Activated naive CD8-positive, alpha-beta T cell (primary cell): Measurements from ENCODE around the gene STAB1.

ENCODE experiments used
- H3K27ac Mint-ChIP-seq: one replicate; pipeline ENCODE4 v1.8.0; 2021; ENCODE audit warnings: mixed read lengths
- H3K27me3 Mint-ChIP-seq: one replicate; pipeline ENCODE4 v1.8.0; 2021; ENCODE audit warnings: mixed read lengths
- H3K36me3 Mint-ChIP-seq: one replicate; pipeline ENCODE4 v1.8.0; 2021; ENCODE audit warnings: mixed read lengths
- H3K4me1 Mint-ChIP-seq: one replicate; pipeline ENCODE4 v1.8.0; 2021; ENCODE audit warnings: low read depth, mixed read lengths
- H3K4me3 Mint-ChIP-seq: one replicate; pipeline ENCODE4 v1.8.0; 2021; ENCODE audit warnings: mild to moderate bottlenecking, mixed read lengths
- H3K9me3 Mint-ChIP-seq: one replicate; pipeline ENCODE4 v1.8.0; 2021; ENCODE audit warnings: low read depth, mixed read lengths

The STAB1 gene, protein sequence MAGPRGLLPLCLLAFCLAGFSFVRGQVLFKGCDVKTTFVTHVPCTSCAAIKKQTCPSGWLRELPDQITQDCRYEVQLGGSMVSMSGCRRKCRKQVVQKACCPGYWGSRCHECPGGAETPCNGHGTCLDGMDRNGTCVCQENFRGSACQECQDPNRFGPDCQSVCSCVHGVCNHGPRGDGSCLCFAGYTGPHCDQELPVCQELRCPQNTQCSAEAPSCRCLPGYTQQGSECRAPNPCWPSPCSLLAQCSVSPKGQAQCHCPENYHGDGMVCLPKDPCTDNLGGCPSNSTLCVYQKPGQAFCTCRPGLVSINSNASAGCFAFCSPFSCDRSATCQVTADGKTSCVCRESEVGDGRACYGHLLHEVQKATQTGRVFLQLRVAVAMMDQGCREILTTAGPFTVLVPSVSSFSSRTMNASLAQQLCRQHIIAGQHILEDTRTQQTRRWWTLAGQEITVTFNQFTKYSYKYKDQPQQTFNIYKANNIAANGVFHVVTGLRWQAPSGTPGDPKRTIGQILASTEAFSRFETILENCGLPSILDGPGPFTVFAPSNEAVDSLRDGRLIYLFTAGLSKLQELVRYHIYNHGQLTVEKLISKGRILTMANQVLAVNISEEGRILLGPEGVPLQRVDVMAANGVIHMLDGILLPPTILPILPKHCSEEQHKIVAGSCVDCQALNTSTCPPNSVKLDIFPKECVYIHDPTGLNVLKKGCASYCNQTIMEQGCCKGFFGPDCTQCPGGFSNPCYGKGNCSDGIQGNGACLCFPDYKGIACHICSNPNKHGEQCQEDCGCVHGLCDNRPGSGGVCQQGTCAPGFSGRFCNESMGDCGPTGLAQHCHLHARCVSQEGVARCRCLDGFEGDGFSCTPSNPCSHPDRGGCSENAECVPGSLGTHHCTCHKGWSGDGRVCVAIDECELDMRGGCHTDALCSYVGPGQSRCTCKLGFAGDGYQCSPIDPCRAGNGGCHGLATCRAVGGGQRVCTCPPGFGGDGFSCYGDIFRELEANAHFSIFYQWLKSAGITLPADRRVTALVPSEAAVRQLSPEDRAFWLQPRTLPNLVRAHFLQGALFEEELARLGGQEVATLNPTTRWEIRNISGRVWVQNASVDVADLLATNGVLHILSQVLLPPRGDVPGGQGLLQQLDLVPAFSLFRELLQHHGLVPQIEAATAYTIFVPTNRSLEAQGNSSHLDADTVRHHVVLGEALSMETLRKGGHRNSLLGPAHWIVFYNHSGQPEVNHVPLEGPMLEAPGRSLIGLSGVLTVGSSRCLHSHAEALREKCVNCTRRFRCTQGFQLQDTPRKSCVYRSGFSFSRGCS (N-terminal part only)

DNA sequence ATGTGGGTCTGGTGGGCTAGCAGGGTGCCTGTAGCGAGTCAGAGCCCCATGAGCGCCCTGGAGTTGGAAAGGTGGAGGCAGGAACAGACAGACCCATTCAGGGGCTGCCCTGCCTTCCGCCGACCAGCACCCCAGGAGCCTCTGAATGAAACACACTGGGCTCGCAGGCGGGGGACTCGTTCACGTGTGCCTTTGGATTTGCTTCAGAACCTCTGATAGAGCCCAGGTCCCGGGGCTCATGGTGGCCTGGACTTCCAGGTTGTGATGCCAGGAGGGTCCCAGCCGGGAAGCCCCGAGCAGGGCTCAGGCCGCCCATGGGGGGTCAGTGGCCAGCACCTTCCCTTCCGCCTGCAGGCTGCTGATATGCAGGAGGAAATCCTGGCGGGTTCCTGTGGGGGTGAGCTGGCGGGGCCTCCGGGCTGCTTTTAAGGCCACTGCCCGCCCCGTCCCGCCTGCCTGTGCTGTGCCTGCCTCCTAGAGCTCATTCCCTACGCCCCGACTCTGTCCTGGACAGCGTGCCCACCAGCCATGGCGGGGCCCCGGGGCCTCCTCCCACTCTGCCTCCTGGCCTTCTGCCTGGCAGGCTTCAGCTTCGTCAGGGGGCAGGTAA is at the start of gene STAB1:
Gene STAB1 (plus strand): TSS at position 453 of the 610 bp plus-strand sequence. CDS start 76 bp downstream, at position 529.
- H3K36me3 Mint-ChIP-seq = no peaks in the 10 kb centered on the region
- H3K9me3 Mint-ChIP-seq = no peaks in the 10 kb centered on the region
- no peak within 1 kb of the TSS for H3K4me3 Mint-ChIP-seq
- H3K27me3 Mint-ChIP-seq = no peaks in the 10 kb centered on the region
- no peak within 1 kb of the TSS for H3K27ac Mint-ChIP-seq
- peaks cover 3% of the 10 kb centered on the region for H3K4me1 Mint-ChIP-seq

GRCh38 chr3:52446042-52446441 is 49.1 kb upstream of the STAB1 start:
- peaks cover 7% of the 10 kb centered on the region for H3K4me1 Mint-ChIP-seq
- no peaks in the 10 kb centered on the region for H3K27me3 Mint-ChIP-seq
- no peak overlapping the region for H3K4me3 Mint-ChIP-seq
- no peak overlapping the region for H3K27ac Mint-ChIP-seq
- no peaks in the 10 kb centered on the region for H3K9me3 Mint-ChIP-seq
- no peaks in the 10 kb centered on the region for H3K36me3 Mint-ChIP-seq

GRCh38 chr3:52446631-52447511 is 48.3 kb upstream of the STAB1 start:
- H3K27ac Mint-ChIP-seq = no peak overlapping the region
- H3K4me3 Mint-ChIP-seq = no peak overlapping the region
- no peaks in the 10 kb centered on the region for H3K27me3 Mint-ChIP-seq
- no peaks in the 10 kb centered on the region for H3K9me3 Mint-ChIP-seq
- H3K36me3 Mint-ChIP-seq = no peaks in the 10 kb centered on the region
- peaks cover 7% of the 10 kb centered on the region for H3K4me1 Mint-ChIP-seq

- no peaks in the 10 kb centered on the region for H3K9me3 Mint-ChIP-seq
- no peaks in the 10 kb centered on the region for H3K36me3 Mint-ChIP-seq
- peaks cover 7% of the 10 kb centered on the region for H3K4me1 Mint-ChIP-seq
- H3K4me3 Mint-ChIP-seq = no peak overlapping the region
- no peak overlapping the region for H3K27ac Mint-ChIP-seq
- H3K27me3 Mint-ChIP-seq = no peaks in the 10 kb centered on the region
Measured at GRCh38 chr3:52447512-52448355, 47.4 kb upstream of the STAB1 start.

GRCh38 chr3:52450489-52451236 is 44.5 kb upstream of the STAB1 start:
- Mint-ChIP-seq H3K36me3 (no peaks in the 10 kb centered on the region), H3K4me1 (peaks cover 22% of the 10 kb centered on the region), H3K4me3 (no peak overlapping the region), H3K27ac (no peak overlapping the region), H3K27me3 (no peaks in the 10 kb centered on the region), H3K9me3 (no peaks in the 10 kb centered on the region)

DNA sequence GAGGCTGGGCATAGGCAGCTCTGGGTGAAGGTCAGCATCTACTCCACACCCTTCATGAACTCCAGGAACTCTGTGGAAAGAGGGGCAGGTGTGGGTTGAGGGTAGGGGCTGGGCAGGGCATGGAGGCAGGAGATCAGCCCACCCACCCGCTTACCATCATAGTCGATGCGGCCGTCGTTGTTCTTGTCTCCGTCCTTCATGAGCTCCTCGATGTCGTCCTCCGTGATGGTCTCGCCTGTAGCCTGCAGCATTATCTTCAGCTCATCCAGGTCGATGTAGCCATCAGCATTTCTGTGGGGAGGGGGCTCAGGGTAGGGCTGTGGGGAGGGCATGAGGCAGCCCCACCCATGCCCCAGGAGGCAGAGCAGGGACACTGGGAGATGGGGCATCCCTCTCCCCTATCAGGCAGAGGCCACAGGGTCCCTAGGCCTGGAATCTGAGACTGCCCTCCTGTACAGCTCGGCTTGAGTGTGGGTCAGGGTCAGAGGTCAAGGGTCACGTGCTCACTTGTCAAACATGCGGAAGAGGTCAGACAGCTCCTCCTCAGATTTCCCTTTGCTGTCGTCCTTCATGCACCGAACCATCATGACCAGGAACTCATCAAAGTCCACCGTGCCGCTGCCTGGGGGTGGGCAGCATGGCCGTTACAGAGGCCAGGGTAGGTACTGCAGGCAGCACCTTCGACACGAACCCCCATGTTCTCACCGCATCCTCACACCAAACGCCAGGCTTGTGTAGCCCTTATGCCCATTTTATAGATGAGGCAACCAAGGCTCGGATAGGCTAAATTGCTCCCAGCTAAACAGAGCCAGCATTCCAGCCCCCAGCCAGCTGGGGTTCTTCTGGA is 43.7 kb upstream of the STAB1 start:
- no peaks in the 10 kb centered on the region for H3K36me3 Mint-ChIP-seq
- no peak overlapping the region for H3K4me3 Mint-ChIP-seq
- H3K27ac Mint-ChIP-seq = peak overlapping the region; percentile 46
- H3K27me3 Mint-ChIP-seq = no peaks in the 10 kb centered on the region
- H3K4me1 Mint-ChIP-seq = peaks cover 26% of the 10 kb centered on the region
- H3K9me3 Mint-ChIP-seq = no peaks in the 10 kb centered on the region

GRCh38 chr3:52452126-52452525 is 43.0 kb upstream of the STAB1 start:
- H3K27ac Mint-ChIP-seq = no peak overlapping the region
- H3K9me3 Mint-ChIP-seq = no peaks in the 10 kb centered on the region

GRCh38 chr3:52452570-52453221 is 42.4 kb upstream of the STAB1 start:
- Mint-ChIP-seq H3K9me3 (no peaks in the 10 kb centered on the region), H3K4me1 (peaks cover 33% of the 10 kb centered on the region), H3K36me3 (no peaks in the 10 kb centered on the region), H3K4me3 (no peak overlapping the region), H3K27ac (no peak overlapping the region), H3K27me3 (no peaks in the 10 kb centered on the region)

More at GRCh38 chr3:52452126-52452525, 43.0 kb upstream of the STAB1 start:
- Mint-ChIP-seq H3K4me1 (peaks cover 28% of the 10 kb centered on the region), H3K36me3 (no peaks in the 10 kb centered on the region), H3K27me3 (no peaks in the 10 kb centered on the region), H3K4me3 (no peak overlapping the region)

DNA sequence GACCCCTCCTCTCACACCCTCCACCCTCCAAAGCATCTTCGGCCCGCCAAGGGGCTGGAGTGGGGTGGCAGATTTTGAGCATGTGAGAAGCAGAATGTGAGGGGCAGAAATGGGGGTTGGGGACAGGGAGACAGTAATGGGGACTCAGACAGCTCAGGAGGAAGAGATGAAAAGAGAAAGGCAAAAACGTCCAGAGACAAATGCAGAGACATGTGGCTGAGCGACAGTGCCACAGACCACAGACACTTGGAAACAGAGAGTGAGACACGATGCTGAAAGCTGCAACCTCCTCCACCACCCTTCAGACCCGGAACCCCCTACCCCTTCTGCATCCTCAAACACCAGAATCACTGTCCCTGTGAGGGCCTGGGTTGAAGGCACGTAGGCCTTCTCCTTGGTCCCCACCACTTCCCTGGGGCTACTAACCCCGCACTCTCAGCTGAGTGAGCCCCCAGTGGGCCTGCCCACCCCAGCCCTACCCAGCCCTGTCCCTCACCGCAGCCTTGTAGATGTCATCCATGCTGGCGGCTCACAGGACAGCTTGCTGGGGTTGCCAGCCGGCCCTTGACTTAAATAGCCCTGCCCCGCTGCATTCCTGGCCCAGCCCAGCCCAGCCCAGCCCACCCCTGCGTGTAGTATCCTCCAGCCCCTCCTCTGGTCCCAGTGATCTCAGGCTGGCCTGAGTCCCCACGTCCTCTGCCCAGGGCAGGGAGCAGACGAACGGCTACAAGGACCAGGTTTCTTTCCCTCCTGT is 41.5 kb upstream of the STAB1 start, which contains the start of gene TNNC1:
Gene TNNC1 (minus strand): TSS at position 546 of the 754 bp plus-strand sequence. CDS start 26 bp downstream, at position 520.
- peaks cover 3% of the 10 kb centered on the region for H3K36me3 Mint-ChIP-seq
- H3K27ac Mint-ChIP-seq = peak within 1 kb of the TSS; percentile 99
- no peaks in the 10 kb centered on the region for H3K27me3 Mint-ChIP-seq
- H3K9me3 Mint-ChIP-seq = no peaks in the 10 kb centered on the region
- peaks cover 40% of the 10 kb centered on the region for H3K4me1 Mint-ChIP-seq
- peak within 1 kb of the TSS; percentile 93 for H3K4me3 Mint-ChIP-seq

DNA sequence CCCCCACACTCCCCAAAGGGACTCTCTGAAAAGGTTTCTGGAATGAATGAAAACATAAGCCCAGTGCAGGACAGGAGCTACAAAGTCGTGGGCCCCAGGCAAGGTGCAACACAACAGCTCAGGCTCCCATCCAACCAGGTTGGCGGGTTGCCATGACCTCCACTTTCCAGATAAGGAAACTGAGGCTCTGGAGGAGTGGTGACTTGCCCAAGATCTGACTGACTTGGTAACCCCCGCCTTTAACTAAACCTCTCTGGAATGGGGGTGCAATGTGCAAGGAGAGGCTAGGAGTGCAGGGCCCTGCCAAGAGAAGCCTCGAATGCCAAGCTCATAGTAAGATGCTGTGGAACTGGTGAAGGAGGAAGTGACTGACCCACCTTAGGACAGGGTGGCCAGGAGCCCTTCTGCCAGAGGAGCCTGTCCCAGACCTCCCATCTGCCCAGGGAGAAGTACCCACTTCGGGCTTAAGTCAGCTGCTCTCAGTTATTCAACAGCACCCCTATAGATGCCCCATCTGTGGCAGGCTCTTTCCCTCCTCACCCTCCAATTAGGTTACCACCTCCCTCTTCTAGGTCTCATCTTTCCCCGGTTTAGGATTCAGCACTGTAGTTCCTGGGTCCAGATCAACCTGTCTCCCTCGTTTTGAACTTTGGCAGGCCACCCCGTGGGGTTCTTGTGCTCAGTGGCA is 40.7 kb upstream of the STAB1 start:
- H3K4me3 Mint-ChIP-seq = peak overlapping the region; percentile 93
- H3K36me3 Mint-ChIP-seq = peaks cover 3% of the 10 kb centered on the region
- H3K27ac Mint-ChIP-seq = peak overlapping the region; percentile 99
- peaks cover 40% of the 10 kb centered on the region for H3K4me1 Mint-ChIP-seq
- H3K27me3 Mint-ChIP-seq = no peaks in the 10 kb centered on the region
- no peaks in the 10 kb centered on the region for H3K9me3 Mint-ChIP-seq
